Nephron progenitor cell (in vitro differentiated cells): ENCODE data around the gene RNF167.
A peak's percentile ranks its signal among the peaks of the same experiment; 100 is the strongest.

Experiments
- DNase-seq: peaks from one replicate; pipeline ENCODE4 v3.0.0; 2021
- H3K27ac Mint-ChIP-seq: 2 replicates; pipeline ENCODE4 v1.8.0; 2021; ENCODE audit warnings: mild to moderate bottlenecking, moderate library complexity, mixed read lengths
- H3K27me3 Mint-ChIP-seq: 2 replicates; pipeline ENCODE4 v1.8.0; 2021; ENCODE audit warnings: mild to moderate bottlenecking, low read depth, mixed read lengths; ENCODE audit not compliant: poor library complexity
- H3K36me3 Mint-ChIP-seq: 2 replicates; pipeline ENCODE4 v1.8.0; 2021; ENCODE audit warnings: low read depth, mixed read lengths
- H3K4me1 Mint-ChIP-seq: 2 replicates; pipeline ENCODE4 v1.8.0; 2021; ENCODE audit warnings: mixed read lengths
- H3K4me3 Mint-ChIP-seq: 2 replicates; pipeline ENCODE4 v1.8.0; 2021; ENCODE audit warnings: mild to moderate bottlenecking, moderate library complexity, mixed read lengths
- H3K9me3 Mint-ChIP-seq: 2 replicates; pipeline ENCODE4 v1.8.0; 2021; ENCODE audit warnings: mild to moderate bottlenecking, moderate library complexity, mixed read lengths
- TF ChIP-seq, protein P1 (sequence below): fragments of 200-600 bp; sonication (generic); IDR thresholded peaks from 2 replicates; pipeline ENCODE4 v1.5.0; 2021; ENCODE audit warnings: antibody characterized with exemption

The RNF167 gene

GRCh38 chr17:4968486-4969046 is 28.5 kb downstream of the RNF167 start:
- TF ChIP-seq, protein P1, sequence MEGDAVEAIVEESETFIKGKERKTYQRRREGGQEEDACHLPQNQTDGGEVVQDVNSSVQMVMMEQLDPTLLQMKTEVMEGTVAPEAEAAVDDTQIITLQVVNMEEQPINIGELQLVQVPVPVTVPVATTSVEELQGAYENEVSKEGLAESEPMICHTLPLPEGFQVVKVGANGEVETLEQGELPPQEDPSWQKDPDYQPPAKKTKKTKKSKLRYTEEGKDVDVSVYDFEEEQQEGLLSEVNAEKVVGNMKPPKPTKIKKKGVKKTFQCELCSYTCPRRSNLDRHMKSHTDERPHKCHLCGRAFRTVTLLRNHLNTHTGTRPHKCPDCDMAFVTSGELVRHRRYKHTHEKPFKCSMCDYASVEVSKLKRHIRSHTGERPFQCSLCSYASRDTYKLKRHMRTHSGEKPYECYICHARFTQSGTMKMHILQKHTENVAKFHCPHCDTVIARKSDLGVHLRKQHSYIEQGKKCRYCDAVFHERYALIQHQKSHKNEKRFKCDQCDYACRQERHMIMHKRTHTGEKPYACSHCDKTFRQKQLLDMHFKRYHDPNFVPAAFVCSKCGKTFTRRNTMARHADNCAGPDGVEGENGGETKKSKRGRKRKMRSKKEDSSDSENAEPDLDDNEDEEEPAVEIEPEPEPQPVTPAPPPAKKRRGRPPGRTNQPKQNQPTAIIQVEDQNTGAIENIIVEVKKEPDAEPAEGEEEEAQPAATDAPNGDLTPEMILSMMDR, result no peak
- no peak overlapping the region for H3K4me3 Mint-ChIP-seq
- DNase-seq, result peak; percentile 45
- peaks cover 44% of the 10 kb centered on the region for H3K36me3 Mint-ChIP-seq
- peaks cover 29% of the 10 kb centered on the region for H3K4me1 Mint-ChIP-seq
- no peak overlapping the region for H3K27ac Mint-ChIP-seq
- peaks cover 5% of the 10 kb centered on the region for H3K27me3 Mint-ChIP-seq
- H3K9me3 Mint-ChIP-seq, result peaks cover 14% of the 10 kb centered on the region

GRCh38 chr17:4969047-4969550 is 29.0 kb downstream of the RNF167 start:
- Mint-ChIP-seq H3K36me3 (peaks cover 46% of the 10 kb centered on the region), H3K4me1 (peaks cover 29% of the 10 kb centered on the region), H3K4me3 (no peak overlapping the region), H3K27ac (no peak overlapping the region), H3K27me3 (peaks cover 8% of the 10 kb centered on the region), H3K9me3 (peaks cover 14% of the 10 kb centered on the region)
- peak; percentile 28 for DNase-seq
- TF ChIP-seq, protein P1, result no peak

DNA sequence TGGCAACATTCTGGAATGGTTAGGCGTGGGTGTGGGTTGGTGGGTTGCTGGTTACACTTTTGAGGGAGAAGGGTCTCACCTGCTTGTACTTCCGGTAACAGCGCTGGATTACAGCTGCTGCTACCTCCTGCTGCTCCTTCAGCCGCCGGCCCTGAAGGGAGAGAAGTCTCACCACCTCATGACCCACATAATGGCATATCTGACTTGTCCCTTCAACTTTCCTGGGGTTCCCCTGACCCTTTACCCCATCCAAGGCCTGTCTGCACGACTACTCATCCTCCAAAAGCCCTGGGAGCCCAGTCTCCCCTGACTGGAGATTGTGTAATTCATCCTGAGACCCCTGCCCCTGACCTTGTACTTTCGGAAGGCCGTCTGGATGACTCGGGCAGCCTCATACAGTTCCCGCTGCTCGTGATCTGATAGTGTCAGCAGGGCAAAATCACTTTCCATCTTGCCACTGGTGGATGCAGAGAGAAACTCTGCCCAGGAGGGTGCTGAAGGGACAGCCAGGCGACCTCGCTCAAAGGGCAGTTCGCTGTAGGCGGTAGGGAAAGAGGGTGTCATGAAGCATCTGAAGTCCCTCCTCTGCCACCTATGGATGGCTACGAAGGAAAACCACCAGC is 29.6 kb downstream of the RNF167 start:
- no peak for DNase-seq

DNA sequence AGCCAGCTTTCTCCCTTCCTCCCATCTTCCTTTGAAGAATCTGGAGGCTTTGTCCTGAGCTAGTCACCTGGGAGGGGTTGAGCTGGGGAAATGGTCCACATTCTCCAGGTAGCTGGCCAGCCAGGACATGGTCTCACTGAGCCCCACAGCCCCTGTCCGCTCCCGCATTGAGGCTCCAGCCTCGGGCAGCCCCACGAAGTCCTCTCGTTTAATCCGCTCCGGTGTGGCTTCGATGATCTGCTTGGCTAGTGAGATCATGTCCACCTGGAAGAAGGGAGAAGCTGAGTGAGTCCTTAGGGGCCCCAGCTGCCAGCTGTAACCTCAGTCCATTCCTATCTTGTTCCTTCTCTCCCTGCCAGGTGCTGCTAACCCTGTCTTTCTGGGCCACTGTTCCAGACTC is 30.2 kb downstream of the RNF167 start:
- no peak overlapping the region for H3K27ac Mint-ChIP-seq
- H3K36me3 Mint-ChIP-seq, result peaks cover 38% of the 10 kb centered on the region
- peaks cover 27% of the 10 kb centered on the region for H3K4me1 Mint-ChIP-seq
- H3K4me3 Mint-ChIP-seq, result peak overlapping the region; percentile 60
- H3K27me3 Mint-ChIP-seq, result peaks cover 8% of the 10 kb centered on the region
- H3K9me3 Mint-ChIP-seq, result peaks cover 11% of the 10 kb centered on the region
- no peak for DNase-seq
- TF ChIP-seq, protein P1, result no peak

More for the DNA sequence above, 29.6 kb downstream of the RNF167 start:
- TF ChIP-seq, protein P1, result no peak
- Mint-ChIP-seq H3K36me3 (peaks cover 41% of the 10 kb centered on the region), H3K27me3 (peaks cover 8% of the 10 kb centered on the region), H3K4me1 (peaks cover 29% of the 10 kb centered on the region), H3K4me3 (no peak overlapping the region), H3K9me3 (peaks cover 14% of the 10 kb centered on the region), H3K27ac (no peak overlapping the region)

DNA sequence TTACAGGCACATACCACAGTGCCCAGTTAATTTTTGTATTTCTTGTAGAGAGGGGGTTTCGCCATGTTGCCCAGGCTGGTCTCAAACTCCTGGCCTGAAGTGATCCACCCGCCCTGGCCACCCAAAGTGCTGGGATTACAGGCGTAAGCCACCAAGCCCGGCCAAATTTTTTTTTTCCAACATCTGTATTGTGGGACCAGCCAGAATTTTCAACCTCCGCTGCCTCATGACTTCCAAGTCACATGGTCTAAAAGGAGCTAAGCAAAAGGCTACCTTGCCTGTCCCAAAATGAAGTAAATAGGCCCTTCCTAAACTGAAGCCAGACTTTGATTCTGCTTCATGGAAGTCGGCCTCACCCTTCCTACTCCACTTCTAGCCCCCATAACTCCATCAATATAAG is 31.8 kb downstream of the RNF167 start:
- peaks cover 15% of the 10 kb centered on the region for H3K4me1 Mint-ChIP-seq
- no peaks in the 10 kb centered on the region for H3K9me3 Mint-ChIP-seq
- no peak overlapping the region for H3K4me3 Mint-ChIP-seq
- no peak for DNase-seq
- TF ChIP-seq, protein P1, result no peak
- H3K27me3 Mint-ChIP-seq, result peaks cover 10% of the 10 kb centered on the region
- no peak overlapping the region for H3K27ac Mint-ChIP-seq
- H3K36me3 Mint-ChIP-seq, result peaks cover 31% of the 10 kb centered on the region

- H3K9me3 Mint-ChIP-seq, result no peaks in the 10 kb centered on the region
Observed at GRCh38 chr17:4972322-4972721, 32.3 kb downstream of the RNF167 start.

More at GRCh38 chr17:4972322-4972721, 32.3 kb downstream of the RNF167 start:
- H3K4me3 Mint-ChIP-seq, result peak overlapping the region; percentile 16
- H3K4me1 Mint-ChIP-seq, result peaks cover 15% of the 10 kb centered on the region
- TF ChIP-seq, protein P1, result no peak
- peak overlapping the region; percentile 57 for H3K27ac Mint-ChIP-seq
- H3K27me3 Mint-ChIP-seq, result peaks cover 10% of the 10 kb centered on the region
- H3K36me3 Mint-ChIP-seq, result peaks cover 31% of the 10 kb centered on the region
- DNase-seq, result no peak
